Amniotic stem cell (primary cell): ENCODE results near the gene TOR1B.

Experiments
- DNase-seq: peaks from one replicate; lab custom pipeline; 2025; lab: John Stamatoyannopoulos, UW

The TOR1B gene

DNA sequence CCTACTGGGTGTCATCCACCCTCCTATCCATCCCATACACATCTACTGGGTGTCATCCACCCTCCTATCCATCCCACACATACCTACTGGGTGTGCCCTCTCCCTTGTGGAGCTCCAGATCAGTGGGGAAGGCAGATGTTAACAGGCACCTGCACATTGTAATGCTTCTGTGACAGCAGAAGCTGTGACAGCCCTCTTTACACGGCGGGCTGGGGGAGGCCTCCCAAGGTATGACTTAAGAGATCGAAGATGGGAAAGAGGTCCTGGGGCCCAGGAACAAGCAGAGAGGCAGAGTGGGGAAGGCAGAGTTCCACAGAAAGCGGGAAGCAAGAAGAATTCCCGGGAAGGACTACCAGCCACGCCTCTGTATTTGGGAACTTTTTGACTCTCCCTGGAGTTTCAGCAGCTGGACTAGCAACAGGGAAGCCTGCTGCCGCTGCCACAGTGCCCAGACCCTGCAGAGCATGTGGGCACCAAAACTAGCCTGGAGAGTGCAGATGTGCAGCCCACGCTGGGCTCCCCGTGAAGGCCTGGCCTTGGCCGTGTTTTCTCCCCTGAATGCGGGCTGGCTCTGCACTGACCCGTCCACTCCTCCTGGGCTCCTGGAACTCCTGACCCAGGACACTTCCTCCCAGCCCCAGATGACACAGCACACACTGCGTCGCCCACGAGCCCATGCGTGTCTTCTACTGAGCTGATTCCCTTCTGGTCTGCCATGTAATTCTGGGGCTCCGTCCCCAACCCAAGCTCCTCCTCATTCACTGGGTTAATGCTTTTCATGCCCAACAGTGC, 11.6 kb downstream of the TOR1B start:
- no peak for DNase-seq

DNA sequence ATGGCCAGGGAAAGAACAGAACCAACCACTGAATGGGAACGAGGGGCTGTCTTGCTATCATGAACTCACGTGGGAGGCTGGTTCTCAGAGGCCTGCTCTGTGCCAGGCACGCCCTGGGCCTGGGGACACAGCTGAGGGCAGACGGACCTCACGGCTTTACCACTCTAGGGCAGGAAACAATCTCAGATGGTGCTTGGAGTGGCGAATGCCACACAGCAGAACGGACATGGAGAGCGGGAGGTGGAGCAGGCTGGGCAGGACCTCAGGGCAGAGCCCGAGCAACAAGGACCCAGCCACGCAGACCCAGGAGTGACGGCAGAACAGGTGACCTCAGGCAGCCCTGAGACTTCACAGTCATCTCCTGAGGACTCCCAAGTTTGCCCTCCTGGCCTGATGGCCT, 12.3 kb downstream of the TOR1B start:
- no peak for DNase-seq

DNA sequence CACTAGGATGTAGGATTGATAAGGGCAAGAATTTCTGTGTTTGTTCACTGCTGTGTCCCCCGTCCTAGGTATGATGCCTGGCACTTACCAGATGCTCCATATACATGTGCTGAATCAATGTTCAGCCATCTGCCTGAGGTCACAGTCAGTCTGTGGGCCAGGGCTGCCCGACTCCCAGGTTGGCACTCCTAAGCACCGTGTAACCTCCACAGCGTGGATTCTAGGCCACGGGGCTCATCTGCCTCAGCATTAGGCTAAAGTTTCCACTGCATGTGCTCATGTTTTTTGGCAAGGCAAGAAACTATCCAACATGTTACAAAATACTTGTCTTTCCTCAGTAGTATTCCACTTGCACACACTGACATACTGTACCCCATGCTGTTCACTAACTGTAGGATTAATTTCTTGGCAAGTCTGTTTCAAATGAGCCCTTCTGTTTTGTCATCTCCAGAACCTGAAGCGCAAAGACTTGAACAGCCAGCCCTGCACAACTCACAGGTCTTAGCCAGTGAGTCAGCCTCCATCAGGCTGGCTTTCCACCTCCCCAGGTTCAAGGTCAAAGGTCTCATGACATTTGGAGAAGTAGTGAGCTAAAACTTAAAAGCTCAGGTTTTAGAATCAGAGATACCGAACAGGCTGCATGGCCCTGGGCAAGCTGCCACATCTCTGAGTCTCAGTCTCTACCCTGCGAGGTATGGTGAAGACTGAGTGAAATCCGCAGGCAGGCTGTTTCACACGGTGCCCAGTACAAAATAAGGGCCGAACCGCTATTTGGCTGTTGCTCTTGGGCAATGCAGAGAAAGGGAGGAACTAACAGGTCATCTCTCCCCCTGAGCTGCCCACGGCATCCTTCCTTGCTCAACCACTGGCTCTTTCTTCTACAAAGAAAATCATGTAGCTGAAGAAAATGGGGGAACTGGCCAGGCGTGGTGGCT, 13.8 kb downstream of the TOR1B start:
- no peak for DNase-seq

- DNase-seq: no peak
Measured at GRCh38 chr9:129822898-129823541, 20.0 kb downstream of the TOR1B start.

- no peak for DNase-seq
Measured at GRCh38 chr9:129823542-129823934, 20.6 kb downstream of the TOR1B start.

DNA sequence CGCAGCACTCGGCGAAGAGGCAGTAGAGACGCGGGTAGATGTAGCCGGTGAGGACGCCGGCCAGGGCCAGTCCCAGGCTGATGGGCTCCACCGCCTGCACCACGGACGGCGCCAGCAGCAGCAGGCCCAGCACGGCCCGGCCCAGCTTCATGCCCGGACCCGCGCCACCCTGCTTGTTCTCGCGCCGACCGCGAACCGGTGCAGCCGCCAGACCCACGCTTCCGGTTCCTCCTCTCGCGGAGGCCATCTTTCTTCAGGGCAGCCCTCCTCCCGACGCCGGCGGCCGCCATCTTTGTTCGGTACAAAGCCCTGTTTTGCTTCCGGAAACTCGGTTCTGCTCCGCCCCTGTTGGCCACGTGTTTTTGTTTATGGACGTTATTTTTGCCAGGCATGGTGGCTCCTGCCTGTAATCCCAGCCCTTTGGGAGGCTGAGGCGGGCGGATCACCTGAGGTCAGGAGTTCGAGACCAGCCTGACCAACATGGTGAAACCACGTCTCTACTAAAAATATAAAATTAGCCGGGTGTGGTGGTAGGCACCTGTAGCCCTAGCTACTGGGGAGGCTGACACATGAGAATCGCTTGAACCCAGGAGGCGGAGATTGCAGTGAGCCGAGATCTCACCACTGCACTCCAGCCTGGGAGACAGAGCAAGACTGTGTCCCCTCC, 21.1 kb downstream of the TOR1B start, which contains the start of gene TOR1A:
Gene TOR1A (minus strand): TSS at position 202 of the 667 bp plus-strand sequence. CDS start 51 bp downstream, at position 151.
- DNase-seq: peak; percentile 81

DNA sequence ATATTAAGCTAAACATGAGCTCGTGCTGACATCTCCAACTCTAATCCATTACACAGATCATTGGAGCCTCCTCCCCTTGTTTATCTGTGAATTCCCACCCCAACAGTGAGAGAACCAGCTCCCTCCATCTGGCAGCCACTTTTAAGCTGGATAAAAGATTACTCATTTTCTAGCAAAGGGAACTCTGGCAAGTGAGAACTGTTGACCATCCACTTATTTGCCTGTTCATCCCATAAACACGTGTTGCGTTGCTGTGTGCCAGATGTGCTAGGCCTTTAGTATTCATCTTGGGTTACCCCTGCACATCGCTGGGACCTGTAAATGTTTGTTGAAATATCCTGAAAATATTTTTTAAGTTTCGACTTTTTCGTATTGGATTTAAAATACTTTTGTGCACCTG, 23.4 kb downstream of the TOR1B start:
- DNase-seq: no peak

DNA sequence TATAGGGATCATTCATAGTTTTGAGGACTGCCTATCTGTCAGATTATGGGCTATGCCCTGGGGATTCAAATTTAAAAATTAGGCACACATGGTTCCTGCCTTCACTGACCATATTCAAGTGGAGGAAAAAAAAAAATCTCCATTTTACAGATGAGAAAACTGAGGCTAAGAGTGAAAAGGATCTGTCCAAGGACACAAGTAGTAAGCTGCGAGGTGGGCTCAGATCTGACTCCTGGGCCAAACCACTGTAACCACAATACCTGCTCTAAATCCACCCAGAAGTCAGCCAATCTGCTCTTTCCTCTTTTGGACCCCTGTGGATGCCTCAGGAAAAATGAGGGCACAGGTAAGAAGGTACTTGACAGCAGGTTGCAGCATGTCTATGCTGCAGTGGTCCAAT, 23.8 kb downstream of the TOR1B start:
- DNase-seq: no peak

- DNase-seq: no peak
Measured at GRCh38 chr9:129828051-129828450, 25.1 kb downstream of the TOR1B start.

DNA sequence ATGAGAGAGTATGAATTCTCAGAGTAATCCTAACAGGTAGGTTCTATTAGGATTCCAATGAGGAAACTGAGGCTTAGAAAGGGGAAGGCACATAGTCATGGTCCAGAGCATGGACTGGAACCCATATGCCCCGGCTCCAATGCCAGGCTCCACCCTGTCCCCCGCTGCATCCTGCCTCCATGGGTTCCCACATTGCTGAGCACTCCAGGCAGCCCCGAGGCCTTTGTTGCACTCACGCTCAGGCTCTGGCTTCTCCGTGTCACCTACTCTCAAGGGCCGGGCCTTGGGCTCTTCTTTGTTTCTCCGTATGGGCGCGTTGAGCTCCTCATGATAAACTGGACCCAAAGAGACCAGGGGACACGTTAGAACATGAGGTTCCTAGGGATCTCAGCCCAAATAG, 26.0 kb downstream of the TOR1B start:
- DNase-seq: no peak

DNA sequence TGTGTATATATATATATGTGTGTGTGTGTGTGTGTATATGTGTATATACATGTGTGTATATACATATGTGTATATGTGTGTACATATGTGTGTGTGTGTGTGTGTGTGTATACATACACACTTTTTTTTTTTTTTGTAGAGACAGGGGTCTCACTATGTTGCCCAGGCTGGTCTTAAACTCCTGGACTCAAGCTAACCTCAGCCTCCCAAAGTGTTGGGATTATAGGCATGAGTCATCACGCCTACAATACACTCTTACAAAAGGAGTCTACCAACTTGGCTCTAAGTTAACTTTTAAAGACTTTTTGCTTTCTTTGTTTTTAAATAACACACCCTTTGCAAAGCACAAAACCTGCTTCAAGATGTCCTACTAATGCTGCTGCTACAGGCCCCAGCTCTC, 30.0 kb downstream of the TOR1B start:
- DNase-seq: no peak

GRCh38 chr9:129834489-129835127, 31.6 kb downstream of the TOR1B start:
- no peak for DNase-seq

DNA sequence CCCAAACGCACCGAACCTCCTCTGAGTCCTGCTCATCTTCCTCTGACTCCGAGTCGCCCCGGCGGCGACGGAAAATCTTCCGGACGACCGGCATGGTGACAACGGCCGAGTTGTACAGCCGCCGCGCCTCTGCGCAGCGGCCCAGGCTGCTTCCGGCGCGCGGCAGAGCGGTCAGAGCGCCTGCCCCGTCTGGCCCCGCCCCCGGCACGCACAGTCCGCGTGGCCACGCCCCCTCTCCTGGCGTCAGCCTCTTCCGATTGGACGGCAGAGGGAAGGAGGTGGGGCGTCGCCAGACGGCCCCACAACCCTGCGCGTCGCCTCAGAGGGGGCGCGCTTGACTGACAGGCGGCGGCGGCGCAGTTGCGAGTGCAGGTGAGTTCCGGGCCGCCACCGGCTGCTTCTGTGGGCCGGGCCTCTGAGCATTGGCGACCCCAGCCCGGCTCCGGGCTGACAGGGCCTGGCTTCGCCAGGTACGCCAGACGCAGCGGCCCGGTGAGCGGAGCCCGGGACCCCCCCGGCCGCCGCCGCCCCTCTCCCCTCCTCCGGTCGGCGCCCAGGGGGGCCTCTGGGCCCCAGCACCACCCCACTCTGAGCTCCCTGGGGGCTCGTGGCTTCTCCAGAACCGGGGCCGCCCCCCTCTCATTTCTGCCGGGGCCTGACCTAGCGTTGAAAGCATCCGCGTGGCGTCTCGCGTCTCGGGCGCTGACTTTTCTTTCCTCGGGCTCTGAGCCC, 32.3 kb downstream of the TOR1B start, which contains the start of the genes C9orf78 and USP20:
Gene C9orf78 (minus strand): TSS at position 148 of the 732 bp plus-strand sequence. CDS start 54 bp downstream, at position 94.
Gene USP20 (plus strand): TSS at position 331 of the 732 bp plus-strand sequence. CDS start 17,098 bp downstream, outside the sequence.
- peak; percentile 94 for DNase-seq

DNA sequence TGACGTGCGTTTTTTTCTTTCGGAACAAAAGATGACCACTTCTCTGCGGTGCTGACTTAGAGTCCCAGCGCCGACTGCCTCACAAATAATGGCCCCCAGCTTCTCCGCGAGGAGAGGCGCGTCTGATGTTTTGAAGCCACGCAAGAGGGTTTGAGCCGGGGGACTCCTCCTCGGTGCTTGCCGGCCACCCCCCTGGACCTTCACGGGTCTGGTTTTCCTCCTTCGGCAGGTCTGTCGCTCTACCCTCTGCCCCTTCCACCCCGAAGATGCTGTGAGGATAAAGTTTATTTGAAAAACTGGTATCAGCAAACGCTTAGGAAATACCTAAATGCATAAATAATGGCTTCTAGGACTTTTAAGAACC, 32.9 kb downstream of the TOR1B start:
- DNase-seq: no peak

- DNase-seq: no peak
Measured at GRCh38 chr9:129836311-129837007, 33.5 kb downstream of the TOR1B start.

DNA sequence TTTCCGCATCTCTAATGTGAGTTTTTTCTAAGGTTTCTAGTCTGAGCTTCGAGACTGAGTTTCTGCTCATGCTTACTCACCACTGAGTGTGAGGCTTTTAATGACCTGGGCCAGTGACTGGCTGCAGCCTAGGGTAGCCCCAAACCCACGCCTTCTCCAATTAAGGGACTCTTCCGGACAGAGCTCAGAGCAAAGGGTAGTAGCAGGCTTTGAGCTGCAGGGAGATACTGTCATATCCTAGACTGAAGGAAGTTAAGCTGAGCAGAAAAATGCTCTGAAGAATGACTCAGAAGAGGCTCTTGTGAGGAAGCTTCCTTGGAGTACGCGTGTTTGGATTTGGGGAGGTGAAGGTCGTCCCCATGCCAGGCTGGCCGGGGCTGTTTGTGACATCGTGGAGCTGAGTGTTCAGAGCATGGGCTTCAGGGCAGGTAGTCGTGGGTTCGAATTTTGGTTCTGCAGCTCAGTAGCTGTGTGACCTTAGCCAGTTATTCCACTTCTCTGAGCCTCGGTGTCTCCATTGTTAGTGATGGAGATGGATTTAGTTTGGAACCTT, 35.8 kb downstream of the TOR1B start:
- peak; percentile 87 for DNase-seq

DNA sequence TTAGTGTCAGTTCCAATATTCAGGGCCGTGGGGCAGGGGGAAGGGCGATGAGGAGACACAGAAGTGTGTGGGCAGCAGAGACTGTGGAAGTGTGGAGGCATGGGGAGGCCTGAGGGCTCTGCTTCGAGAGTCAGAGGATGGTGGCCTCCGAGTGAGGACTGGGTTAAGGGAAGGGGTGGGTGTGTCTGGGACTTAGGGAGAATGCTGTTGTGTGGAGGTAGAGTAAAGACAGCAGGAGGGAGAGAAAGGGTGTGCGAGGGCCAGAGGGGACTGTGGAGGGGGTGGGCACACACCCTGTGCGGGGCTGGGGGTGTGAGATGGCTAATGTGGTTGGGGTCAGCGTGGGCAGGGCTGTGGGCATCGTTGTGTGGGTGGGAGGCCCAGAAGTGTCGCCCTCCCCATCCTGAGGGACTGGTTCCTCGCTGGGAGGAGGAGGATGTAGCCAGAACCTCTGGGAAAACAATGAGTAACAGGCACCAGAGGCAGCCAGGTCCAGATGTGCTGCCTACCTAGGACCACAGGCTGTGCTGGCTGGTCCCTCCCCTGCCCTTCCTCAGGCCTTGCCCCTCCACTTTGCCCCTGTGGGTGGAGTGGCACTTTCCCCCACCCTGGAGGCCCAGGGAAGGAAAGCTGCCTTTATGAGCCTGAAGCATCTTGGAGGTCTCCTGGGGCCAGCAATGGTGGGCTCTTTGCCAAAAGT, 36.5 kb downstream of the TOR1B start:
- no peak for DNase-seq

- no peak for DNase-seq
Measured at GRCh38 chr9:129840034-129840433, 37.0 kb downstream of the TOR1B start.

DNA sequence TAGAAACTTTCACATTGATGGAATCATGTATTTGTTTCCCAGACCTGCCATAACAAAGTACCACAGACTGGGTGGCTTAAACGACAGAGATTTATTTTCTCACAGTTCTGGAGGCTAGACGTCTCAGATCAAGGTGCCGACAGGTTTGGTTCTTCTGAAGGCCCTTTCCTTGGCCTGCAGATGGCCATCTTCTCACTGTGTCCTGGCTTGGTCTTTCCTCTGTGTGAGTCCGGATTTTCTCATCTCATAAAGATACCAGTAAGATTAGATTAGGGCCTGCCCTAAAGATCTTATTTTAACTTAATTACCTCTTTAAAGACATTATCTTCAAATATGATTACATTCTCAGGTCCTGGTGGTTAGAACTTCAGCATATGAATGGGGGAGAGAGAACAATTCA, 38.1 kb downstream of the TOR1B start:
- DNase-seq: no peak
